ENCODE results near the gene ZC3H18.
"Not testable (repeated sequence)": the region's sequence is repeated elsewhere in the genome, so short reads cannot be mapped to it uniquely, and the experiment has no call there.

ZC3H18 gene

DNA sequence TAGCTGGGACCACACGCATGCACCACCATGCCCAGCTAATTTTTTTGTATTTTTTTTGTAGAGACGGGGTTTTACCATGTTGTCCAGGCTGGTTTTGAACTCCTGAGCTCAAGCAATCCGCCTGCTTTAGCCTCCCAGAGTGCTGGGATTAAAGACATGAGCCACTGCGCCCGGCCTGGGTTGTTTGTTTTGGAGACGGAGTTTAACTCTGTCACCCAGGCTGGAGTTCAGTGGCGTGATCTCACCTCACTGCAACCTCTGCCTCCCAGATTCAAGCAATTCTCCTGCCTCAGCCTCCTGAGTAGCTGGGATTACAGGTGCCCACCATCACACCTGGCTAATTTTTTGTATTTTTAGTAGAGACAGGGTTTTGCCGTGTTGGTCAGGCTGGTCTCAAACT is 39.2 kb downstream of the ZC3H18 start:
- DNase-seq = not testable (repeated sequence)

DNA sequence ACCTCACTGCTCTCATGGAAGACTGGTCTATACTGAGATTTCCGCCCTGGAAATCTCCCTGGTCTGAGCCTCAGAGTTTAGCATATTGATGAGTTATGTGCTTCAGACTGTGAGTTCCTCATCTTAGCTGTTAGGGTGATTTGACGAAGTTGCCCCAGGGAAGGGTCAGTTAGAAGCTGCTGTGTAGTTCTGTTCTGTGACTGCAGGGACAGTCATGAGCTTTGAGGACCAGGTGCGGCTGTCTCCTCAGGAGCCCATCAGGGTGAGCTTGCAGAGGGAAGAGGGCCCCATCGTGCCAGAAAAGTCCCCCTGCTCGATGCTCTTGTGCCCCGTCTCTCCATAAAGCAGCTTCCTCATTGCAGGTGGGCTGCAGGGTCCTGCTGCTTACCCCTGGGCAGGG is 39.9 kb downstream of the ZC3H18 start:
- DNase-seq = no peak

DNA sequence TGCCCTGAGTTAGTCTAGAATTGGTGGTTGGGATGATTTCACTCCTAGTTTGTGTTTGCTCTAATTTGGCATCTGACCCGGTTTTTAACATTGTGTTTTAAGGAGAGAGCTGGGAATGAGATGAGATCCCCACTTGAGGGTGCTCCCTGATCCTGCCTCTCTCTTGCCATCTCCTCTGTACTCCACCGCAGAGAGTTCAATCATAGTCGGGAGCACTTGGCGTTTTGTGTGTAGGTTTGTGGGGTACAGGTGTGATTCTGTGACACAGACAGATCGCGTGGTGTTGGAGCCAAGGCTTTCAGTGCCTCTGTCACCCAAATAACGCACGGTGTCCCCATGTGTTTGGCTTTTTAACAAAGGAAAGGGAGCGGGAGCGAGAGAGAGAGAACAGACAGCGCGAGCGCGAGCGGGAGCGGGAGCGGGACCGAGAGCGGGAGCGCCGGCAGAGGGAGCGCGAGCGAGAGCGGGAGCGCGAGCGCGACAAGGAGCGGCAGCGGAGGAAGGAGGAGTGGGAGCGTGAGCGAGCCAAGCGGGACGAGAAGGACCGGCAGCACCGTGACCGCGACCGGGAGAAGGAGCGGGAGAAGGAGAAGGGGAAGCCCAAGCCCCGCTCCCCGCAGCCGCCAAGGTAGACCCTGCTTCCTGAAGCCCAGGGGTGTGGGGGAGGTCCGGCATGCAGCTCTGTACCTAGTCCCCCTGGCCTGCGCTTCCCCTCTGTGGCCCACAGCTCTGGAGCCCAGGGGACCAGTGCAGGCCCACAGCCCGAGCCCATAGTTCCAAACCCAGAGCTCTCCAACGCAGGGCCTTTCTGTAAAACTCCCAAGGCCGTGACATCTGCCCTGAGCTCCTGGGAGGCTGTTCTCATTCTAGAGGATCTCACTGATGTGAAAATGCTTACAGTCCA is 41.0 kb downstream of the ZC3H18 start:
- DNase-seq = no peak

DNA sequence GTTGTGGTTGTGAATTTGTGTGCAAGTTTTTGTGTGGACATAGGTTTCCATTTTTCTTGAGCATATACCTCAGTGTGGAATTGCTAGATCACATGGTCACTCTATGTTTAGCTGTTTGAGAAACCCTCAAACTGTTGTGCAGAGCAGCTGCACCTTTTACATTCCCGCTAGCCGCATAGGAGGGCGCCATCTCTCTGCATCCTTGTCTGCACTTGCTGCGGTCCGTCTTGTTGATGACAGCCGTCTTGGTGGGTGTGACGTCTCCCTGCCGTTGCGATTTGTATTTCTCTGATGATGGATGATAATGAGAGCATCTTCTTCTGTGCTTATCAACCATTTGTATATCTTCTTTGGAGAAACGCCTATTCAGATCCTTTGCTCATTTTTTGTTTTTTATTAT is 43.1 kb downstream of the ZC3H18 start:
- no peak for DNase-seq

DNA sequence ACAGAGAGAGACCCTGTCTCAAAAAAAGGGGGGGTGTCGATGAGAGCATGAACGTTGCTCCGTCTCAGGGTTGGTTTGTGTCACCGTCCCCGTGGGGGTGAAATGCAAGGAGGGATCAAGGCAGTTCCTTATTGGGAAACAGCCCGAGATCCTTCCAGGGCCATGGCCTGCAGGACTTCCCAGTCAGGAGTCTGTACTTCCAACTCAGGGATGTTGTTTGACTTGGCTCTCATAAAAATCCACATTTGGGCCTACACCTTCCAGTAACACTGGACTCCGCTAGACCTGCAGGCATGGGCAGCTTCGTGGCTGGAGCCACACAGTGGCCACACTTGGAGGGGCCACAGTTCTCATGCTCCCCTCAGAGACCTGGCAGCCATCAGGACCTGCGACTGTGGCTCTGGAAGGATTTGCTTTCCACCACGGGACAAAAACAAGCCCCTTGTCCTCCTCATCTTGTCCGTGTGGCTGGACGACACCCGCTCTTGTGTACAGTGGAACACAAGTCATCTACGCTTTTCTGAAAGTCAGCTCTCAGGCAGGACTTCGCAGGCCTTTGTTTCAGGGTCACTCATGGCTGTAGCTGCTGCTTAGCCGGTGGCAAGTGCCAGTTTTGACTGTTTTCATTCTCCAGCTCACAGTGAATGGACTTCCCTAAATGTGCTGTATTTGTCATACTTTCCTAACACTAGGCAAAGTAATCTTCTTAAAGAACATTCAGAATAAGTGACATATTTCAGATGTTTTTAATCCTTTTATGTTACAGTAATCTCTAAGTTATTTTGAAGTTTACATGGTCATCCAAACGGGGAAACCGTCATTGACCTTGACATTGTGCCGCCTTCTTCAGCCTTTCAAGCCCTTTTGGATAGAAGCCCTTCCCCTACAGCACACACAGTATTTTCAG is 44.0 kb downstream of the ZC3H18 start:
- DNase-seq = no peak

DNA sequence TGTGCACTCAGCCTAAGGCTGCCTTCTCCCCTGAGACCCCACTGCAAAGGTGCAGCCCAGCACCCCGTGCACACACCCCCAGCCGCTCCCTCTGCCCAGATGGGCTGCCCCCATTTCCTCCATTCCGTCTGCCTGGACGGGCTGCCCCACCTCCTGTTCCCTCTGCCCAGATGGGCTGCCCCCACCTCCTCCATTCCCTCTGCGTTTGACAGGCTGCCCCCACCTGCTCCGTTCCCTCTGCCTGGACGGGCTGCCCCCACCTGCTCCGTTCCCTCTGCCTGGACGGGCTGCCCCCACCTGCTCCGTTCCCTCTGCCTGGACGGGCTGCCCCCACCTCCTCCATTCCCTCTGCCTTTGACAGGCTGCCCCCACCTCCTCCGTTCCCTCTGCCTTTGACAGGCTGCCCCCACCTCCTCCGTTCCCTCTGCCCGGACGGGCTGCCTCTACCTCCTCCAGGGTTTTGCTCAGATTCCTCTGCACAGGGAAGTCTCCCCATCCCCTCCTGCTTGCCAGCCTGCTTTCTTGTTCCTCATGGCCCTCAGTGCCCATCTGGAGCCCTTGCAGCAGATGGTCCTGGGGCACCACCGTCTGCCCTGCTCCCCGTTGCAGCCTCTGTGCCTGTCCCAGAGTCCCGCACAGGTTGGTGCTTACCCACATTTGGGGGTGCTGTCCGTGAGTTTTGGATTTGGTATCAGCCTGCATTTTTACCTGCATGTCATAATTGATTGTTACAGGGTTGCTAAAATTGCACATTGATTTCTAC is 44.8 kb downstream of the ZC3H18 start:
- no peak for DNase-seq

DNA sequence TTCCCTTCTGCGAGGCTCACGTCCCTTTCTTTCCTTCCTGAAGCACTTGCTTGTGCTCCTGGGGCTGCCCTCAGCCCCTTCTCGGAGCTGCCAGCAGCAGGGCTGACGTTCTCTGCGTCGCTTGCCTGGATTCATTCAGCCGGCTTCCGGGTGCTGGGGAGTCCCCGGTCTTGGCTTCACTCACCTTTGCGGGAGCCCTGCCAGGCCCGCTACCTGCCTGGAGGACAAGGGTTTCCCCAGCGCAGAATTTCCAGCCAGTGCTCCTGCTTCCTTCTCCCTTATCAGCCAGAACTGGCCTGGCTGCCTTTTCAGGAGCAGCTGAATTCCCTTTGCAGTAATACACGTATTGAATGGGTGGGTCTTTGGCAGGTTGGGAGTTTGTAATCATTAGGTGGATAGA is 46.1 kb downstream of the ZC3H18 start:
- no peak for DNase-seq

DNA sequence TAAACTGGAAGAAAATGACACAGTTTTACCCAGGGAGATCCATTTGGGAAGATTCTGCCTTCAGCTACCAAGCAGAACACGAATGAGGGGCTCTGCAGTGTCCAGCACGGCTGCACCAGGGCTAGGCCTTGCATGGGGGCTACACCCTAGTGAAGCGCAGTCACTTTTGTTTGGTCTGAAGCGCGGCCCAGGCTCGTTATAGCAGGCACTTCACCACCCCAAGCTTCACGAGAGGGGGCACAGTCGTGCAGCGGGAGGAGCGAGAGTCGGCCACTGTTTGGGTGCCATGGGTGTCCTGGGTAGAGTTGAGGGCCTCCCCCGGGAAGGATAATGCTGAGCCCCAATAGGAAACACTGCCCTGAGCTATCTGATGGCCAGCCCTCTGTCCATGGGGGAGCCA is 46.5 kb downstream of the ZC3H18 start:
- no peak for DNase-seq

DNA sequence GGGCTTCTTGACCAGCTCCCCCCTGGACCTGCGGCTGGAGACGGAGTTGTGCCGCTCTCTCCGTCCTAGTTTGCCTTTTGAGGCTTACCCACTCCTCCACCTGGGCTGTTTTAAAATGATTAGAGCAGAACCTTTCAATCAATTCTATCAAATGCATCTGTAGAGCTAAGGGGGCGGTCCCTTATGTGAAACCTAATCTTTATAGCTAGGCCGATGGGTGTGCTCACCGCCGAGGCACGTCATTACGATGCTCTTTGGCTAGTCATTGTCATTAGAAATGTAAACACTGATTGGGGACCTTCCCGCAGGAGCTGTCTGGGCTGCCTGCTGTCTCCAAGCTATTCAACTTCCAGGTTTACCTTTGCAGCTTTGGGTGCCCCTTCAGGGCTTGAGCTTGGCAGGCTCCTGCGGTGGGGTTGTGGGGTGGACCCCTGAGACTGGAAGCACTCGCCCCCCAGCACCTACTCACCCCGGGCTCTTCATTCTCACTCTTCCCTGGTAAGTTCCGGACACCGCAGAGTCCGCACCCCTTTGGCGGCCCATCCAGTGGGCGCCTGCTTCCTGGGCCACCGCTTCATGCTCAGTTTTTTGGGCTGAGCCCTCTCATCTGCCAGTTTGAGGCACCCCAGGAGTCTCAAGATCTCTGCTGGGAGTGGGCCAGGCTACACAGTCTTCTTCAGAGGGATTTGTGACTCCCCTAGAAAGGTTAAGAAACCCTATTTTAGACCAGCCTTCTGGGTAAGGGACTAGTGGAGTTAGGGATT is 47.2 kb downstream of the ZC3H18 start:
- DNase-seq = no peak

DNA sequence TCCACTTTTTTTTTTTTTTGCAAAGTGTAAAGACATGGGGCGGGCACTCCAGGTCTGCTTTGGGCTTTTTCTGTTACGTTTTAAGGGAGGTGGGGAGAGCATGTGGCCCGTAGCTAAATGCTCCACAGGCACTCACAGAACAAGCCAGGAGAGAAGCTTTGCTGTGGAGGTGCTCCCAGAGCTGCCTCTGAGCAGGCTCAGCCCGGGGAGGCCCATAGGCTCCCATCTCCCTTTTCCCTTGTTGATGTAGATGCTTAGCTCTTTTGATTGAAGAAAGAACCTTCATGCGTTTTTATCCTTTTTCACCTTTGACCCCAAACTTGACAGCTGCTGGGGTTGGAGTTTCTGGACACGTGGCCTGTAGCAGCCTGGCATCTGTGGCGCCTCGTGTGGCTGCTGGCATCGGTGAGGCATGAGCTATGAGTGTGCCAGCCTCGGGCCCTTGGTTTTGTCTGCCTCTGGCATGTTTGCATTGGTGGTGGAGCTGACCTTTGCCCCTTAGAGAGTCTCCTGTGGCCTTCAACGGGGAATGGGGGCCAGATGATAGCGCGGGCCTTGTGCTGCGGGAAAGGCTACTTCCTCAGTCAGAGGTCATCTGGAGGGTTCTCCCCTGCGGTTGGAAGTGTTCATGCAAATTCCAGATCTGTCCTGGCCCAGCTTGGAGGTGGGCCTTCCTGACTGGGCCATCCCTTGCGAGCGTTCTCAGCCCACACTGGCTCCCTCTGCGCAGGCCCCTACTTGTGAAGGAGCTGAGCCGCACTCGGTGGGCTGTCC is 48.2 kb downstream of the ZC3H18 start:
- no peak for DNase-seq

DNA sequence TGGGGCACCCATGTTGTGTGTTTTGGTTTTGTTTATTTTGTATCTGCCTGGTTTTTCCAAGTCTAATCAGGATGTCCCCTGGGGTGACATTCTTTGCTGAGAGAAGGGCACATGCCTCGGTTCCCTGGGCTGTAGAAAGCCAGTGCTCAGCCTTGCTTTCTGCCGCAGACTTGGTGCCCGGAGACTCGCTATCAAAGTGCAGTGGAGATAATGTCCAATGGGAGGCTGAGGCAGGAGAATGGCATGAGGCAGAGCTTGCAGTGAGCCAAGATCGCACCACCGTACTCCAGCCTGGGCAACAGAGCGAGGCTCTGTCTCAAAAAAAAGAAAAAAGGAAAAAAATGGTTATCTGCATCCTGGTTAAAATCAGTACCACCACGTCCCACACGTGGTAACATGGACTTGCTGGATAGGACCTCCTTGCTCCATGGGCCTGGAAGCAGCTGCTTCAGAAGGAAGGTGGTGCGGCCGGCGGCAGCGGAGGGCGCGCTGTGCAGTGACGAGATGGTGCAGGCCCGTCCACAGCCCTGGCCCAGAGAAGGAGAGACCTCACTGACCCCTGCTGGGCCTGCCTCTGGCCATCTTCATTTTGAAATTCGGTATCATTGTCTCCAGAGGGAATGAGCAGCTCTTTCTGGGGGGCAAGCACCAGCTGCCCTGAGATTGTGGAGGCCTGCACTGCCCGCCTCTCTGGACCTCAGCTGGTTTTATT is 48.9 kb downstream of the ZC3H18 start:
- DNase-seq = no peak

DNA sequence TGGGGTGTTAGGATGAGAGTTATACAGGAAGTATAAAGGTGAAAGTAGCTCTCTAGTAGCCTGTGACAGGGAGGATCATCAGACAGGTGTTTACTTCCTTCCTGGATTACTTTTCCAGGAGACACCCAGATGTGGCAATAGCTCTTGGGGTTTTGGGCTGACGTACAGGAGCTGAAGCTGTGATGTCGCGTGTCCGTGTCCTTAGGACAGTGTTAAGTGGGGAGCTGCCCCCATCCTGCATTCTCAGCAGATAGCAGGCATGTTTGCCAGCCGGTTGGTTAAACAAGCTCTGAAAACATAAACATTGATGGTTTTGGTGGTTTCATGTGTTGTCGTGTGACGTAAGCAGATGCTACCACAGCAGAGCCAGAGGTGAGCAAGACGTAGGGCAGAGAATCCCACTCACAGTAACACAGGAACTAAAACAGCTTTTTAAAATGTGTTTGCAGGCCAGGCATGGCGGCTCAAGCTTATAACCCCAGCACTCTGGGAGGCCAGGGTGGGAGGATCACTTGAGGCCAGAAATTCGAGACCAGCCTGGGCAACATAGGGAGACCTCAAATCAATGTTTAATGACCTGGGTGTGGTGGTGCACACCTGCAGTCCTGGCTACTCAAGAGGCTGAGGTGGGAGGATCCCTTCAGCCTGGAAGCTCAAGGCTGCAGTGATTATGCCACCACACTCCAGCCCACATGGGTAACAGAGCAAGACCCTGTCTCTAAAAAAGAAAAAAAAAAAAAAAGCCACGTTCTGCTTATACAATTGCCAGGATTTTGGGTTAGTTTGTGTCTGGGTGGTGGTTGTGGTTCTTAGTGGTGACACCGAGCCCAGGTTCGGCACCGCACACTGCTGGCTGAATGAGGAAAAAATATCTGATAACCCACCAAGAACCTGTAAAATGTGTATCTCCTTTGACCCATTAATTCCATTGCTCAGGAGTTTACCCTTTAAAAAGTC is 49.9 kb downstream of the ZC3H18 start:
- peak; percentile 63 for DNase-seq

DNA sequence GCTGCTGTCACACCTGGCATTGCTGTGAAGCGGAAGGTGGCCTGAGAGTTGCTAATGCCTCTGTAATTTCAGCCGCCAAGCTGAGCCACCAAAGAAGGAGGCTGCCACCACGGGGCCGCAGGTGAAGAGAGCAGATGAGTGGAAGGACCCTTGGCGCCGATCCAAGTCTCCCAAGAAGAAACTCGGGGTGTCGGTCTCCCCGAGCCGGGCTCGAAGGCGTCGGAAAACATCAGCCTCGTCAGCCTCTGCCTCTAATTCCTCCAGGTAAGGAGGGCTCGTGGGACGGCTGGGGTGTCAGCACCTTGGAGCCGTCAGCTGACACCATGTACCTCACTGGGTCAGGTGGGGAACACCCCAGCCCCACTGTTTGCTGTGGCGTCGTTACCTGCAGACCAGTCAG is 51.9 kb downstream of the ZC3H18 start:
- no peak for DNase-seq

DNA sequence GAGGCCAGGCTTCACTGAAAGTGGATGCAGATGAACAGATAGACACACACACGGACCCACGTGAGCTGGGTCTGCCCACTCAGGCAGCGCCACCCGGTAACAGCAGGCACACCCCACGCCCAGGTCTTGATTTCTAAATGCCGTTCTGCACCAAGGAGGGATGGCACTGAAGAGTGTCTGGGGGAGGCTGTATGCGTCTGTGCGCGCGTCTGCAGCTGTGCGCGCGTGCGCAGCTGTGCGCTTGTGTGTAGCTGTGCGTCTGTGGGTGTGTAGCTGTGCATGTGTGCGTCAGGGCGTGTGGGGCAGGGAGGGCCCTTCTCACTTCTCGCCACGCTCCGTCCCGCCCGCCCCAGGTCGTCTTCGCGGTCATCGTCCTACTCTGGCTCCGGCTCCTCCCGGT is 52.7 kb downstream of the ZC3H18 start:
- no peak for DNase-seq

DNA sequence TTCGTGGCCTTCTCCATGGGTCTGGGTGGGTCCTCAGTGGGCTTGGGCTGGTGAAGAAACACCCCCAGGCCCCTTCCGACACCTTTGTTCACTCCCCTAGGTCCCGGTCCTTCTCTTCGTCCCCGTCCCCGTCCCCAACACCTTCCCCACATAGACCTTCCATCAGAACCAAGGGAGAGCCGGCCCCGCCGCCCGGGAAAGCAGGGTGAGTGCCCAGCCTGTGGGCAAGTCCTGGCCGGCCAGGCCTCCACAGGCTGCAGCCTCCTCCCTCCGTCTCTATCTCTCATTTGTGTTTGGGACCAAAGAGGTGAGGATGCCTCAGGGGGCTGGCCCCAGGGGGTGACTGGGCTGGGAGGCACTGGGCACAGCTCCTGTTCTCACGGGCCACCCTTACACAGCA is 53.7 kb downstream of the ZC3H18 start:
- DNase-seq = no peak

DNA sequence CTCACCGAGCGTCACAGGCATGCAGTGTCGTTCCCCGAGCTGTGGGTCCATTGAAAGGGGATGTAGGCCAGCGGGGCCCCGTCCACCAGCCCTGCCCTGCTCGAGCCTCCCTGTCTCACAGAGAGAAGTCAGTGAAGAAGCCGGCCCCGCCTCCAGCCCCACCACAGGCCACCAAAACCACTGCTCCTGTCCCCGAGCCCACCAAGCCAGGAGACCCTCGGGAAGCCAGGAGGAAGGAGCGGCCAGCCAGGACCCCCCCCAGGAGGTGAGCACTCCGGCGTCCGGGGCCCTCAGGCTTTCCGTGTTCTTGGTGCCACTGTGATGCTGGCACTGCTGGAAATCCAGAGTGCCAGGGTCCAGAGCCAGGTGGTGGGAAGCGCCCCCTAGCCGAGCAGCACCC is 54.3 kb downstream of the ZC3H18 start:
- DNase-seq = no peak

DNA sequence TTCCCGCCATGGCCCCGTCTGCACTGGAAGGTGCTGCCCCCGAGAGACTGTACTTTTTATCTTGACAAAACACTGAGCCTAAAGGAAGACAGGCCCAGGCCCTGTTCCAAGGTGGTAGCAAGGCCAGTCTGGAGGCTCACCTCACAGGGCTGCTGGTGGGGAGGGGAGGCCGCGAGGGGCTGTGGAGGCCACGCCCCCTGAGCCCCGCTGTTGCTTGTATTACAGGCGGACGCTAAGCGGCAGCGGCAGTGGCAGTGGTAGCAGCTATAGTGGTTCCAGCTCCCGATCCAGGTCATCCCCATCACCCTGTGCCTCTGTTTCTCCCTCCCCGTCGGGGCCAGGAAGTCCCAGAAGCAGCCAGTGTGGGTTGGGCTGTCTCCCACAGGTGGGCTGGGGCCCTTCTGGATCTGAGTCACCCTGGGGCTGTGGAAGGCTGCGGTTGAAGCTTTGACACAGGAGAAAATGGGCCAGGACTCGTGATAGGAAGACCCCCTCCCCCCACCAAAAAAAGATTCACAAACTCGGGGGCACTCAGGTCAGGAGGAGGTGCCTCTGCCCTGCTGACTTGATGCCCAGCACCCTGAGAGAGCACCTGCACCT is 54.9 kb downstream of the ZC3H18 start:
- no peak for DNase-seq

DNA sequence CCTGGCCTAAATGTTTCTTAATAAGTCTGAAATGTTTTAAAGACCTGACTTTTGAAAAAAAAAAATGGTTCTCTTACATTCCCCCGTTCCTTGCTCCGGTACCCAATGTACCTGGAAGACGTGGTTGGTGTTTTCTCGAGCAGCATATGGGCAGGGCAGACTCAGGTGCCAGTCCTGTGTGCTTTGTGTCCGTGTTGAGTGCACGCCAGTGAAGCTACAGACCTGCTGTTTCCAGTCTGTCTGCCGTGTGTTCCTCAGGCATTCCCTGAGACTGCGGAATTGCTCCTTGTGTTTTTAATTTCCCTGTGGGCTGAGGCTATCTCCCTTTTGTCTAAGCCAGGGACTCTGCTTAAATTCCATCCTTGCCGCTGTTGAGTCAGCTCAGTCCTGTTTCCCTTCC is 56.4 kb downstream of the ZC3H18 start:
- no peak for DNase-seq

Measured in activated T-cell treated with anti-CD3 and anti-CD28 coated beads, Interleukin-2, amount 50 U/mL, for 1 hour (primary cell).